HG03025 (cell line): ENCODE results near the gene ASPSCR1.

Experiments
- ATAC-seq: cut with Tn5 transposase; IDR thresholded peaks from one replicate; pipeline ENCODE4 v1.9.1; 2021; ENCODE audit warnings: mild to moderate bottlenecking, moderate library complexity; ENCODE audit not compliant: unreplicated experiment, low FRiP score

ASPSCR1 gene

DNA sequence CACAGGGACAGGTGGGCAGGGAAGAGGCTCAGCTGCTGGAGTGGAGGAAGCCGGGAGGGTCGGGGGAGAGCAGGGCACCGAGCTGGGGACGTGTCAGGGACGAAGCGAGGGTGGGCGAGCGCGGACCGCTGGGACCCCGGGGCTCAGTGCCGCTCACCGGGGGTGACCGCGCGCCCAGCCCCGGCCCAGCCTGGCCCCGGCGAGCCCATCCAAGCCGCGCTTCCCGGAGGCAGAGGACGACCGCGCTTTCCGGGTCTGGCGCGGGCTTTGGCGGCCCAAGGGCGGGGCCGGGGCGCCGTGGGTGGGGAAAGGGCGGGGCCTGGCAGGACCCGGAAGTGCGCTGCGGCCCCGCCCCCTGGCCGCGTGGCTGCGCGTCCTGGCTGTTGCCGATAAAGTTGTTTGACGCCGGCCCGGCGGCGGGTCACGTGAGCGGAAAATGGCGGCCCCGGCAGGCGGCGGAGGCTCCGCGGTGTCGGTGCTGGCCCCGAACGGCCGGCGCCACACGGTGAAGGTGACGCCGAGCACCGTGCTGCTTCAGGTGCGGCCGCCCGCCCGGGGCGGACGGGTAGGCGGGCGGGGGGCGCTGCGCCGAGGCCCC lies at the start of gene ASPSCR1:
ASPSCR1 (plus strand) TSS at position 419 of the 598 bp plus-strand sequence; CDS start at position 437, 18 bp downstream.
- peak; percentile 64 for ATAC-seq

GRCh38 chr17:81927653-81928543 lies 49.5 kb upstream of the ASPSCR1 start, which contains the start of gene MAFG:
MAFG (minus strand) TSS chr17:81927735; CDS start chr17:81923185, 4,550 bp downstream.
- peak; percentile 46 for ATAC-seq

DNA sequence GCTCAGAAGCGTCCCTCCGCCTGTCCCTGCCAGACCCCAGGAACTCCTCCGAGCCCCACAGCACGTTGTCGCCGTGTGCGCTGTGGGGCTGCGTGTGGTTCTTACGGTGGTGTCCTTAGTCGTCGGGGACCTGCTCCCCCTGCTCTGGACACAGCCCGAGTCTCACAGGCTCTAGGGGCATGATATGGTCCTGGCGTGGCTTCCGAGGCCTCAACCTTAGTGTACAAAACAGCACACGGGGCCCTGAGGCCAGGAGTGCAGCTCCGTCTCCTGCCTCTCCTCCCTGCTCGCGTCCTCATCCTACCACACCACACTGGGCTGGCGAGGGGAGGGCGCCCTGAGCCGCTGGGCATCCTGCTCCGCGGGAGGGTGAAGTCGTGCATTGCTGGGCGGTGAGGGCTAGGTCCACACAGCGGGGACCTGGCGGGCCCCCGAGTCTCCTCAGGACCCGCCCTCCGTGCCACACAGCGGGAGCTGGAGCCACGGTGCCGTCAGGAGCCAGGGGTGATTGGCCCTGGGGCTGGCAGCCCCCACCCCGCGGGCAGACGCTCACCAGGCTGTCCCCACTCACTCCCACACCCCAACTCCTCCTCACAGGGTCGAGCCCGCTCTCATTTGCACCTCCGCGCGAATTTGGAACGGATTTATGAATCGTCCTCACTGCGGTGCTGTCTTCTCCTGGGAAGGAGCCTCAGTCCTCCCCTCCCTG lies 48.7 kb upstream of the ASPSCR1 start:
- ATAC-seq: no peak

GRCh38 chr17:81929253-81930141 lies 47.9 kb upstream of the ASPSCR1 start:
- no peak for ATAC-seq

DNA sequence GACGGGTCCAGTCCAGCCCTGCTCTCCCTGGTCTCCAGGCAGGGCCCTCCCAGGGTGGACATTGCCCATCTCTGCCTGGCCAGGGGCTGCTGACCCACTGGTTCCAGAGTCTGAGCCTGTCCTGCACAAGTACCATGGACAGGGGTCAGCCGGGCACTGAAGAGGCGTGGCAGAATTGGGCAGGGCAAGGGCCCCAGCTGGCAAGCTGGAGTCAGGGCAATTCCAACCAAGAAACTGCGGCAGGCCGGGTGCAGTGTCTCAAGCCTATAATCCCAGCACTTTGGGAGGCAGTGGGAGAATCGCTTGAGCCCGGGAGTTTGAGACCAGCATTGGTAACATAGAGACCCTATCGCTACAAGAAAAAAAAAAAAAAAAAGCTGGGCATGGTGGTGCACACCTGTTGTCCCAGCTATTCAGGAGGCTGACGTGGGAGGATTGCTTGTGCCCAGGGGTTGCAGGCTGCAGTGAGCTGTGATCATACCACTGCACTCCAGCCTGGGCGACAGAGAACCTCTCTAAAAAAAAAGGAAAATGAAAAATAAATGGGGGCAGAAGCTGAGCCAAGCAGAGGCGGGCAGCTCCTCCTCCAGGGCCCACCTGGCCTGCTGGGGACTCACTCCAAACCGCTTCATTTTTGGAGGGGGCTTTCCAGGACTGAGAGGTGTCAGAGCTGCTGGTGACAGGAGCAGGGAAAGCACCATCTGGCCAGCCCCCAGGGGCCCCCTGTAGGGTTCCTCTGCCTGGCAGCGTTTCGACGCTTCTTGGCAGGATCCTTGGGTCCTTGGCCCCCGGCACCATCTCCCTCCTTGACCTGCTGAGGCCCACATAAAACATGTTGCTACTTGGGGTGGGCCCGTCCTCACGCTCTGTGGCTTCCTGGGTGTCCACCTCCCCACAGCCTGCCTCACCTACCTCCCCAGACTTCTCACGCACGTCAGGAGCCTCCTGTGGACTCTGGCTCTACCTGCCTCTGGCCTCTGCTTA lies 47.0 kb upstream of the ASPSCR1 start:
- ATAC-seq: no peak

DNA sequence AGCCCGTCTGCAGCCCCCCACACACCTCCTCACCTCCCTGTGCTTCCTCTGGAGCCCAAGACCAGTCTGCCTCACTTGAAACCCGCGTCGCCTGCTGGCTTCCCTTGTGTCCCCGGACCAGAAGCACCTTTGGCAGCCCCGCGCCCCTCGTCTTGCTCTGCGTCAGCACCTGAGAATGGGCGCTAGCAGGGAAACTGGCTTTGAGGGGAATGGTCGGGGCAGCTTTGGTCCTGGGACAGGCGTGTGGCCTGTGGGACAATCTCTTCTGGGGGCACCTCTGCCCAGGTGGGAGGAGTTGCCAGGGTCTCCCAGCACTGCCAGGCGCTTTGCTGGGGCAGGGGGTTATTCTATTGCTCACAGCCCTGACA lies 46.3 kb upstream of the ASPSCR1 start:
- ATAC-seq: no peak

DNA sequence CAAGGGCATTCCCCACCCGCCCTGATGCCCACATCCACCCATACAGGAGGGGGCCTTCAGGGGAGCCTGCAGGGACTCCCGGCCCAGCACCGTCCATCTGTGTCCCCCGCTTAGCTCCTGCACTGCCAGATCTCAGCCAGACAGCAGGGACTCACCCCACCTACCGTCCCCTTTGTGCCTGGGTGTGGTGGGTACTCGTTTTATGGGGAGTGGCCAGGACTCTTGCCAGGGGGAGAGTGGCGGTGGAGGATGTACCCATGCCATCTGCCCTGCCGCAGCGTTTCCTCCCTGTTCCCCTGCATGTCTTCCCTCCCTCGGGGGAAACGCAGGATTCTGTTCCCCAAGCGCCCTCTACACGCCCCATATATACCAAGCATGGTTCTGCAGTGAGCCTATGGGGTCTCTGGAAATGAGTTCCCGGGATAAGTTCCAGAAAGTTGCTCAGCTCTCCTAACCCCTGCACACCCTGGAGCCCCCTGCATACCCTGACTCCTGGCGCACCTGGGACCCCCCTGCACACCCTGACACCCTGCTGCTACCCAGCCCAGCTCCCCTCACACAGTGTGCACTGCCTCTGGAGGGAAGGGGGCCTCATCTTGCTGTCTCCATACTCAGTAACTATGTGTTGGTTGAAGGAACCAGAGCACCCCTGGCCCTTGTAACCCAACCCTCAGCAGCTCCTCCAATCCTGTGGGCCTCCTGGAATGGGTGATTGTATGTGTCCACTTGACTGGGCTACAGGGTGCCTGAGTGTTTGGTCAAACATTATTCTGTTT lies 45.7 kb upstream of the ASPSCR1 start:
- ATAC-seq: no peak

- ATAC-seq: no peak
Measured at GRCh38 chr17:81932333-81932983, 45.0 kb upstream of the ASPSCR1 start.

- no peak for ATAC-seq
Measured at GRCh38 chr17:81933178-81933699, 44.2 kb upstream of the ASPSCR1 start.

DNA sequence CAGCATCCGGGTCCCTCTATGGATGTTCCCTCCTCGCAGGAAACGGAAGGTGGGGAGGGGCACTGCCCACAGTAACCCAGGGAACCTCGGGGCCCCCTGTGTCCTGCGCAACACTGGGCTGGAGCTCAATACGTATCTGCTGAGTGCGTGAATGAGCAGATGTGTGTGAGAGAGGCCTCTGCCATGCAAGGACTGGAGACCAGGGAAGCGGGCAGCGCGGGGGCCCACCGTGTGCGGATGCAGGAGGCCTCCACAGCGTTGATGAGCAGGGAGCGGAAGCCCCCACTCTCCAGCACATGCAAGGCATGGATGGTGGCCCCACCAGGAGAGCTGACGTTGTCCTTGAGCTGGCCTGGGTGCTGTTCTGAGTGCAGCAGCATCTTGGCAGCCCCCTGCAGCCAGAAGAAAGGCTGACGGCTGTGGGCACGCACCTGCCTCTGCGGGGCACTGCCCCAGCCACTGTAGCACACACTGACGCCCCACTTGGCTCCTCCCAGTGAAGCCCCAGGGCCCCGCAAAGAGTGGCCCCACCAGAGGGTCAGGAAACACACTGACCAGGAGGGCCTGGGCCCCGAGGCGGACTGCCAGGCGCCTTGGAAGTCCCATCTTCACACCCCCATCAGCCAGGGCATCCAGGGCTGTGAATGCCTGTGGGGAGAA lies 43.2 kb upstream of the ASPSCR1 start:
- ATAC-seq: no peak

DNA sequence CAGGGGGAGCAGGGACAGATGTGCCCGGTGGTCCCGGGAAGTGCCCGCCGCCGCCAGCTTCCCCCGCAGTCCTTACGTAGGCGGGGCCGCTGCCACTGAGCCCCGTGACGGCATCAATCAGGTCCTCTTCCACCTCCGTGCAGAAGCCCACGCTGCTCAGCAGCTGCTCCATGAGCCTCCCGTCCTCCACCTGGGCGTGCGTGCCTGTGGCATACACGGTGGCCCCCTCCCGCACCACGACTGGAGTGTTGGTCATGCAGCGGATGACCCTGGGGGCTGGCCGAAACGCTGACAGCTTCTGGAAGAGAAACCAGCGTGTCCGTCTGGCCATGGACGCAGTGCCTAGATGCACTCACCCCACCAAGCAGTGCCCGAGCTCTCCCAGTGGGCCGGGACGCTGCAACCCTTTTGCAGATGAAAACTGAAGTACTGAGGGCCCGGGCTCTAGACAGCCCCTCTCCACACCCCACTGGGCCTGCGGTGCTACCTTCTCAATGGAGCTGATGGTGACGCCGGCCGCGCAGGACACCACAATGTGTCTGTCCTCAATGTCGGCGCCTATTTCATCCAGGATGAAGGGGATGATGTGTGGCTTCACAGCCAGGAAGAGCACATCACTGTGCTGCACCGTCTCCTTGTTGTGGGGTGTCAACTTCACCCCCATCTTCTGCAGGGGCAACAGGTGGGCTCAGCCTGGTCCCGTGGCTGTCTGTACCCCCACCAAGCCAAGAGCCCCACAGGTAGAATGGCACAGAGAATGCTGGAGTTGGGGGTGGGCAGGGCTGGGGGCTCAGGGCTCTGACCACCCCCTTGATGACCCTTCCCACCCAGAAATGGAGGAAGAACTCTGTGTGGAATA lies 42.4 kb upstream of the ASPSCR1 start:
- ATAC-seq: no peak

DNA sequence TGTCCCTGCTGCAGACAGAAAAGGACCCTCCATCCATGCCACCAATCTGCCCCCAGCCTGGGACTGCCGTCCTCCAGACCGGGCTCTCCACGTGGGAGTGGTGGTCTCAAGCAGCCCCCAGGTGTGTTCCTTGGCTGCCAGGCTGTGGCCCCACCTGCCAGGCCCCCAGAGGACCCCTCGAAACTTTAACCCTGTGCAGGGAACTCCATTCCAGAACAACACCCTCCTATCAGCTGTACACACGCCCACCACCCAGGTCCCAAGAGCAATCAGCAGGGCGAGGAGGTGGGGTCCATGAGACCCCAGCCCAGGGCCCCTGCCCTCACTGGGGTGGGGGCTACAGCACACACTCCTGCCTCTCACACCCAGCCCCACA lies 41.7 kb upstream of the ASPSCR1 start:
- ATAC-seq: no peak

GRCh38 chr17:81939218-81939617 lies 38.2 kb upstream of the ASPSCR1 start:
- no peak for ATAC-seq

DNA sequence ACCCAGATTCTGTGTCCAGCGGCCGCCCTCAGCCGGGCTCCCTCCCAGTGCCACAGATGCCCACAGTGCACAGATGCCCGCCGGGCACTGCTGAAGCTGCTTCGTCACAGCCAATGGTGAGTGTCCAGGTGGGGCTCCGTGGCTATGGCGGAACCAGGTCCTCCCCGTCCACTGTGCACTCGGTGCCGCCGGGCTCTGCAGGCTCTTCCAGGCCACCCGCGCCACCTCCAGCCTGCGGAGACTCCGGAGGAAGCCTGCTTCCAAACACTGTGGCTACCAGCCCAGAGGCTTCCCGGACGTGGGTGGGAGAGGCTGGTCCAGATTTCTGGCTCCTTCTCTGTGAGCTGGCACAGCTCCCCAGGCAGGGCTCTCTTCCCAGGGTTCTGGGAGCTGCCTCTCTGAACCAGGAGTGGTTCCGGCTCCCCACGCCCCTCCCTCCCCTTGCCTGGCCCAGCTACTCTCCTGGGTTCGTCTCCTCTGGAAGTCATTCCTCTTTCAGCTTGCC lies 37.5 kb upstream of the ASPSCR1 start:
- no peak for ATAC-seq

DNA sequence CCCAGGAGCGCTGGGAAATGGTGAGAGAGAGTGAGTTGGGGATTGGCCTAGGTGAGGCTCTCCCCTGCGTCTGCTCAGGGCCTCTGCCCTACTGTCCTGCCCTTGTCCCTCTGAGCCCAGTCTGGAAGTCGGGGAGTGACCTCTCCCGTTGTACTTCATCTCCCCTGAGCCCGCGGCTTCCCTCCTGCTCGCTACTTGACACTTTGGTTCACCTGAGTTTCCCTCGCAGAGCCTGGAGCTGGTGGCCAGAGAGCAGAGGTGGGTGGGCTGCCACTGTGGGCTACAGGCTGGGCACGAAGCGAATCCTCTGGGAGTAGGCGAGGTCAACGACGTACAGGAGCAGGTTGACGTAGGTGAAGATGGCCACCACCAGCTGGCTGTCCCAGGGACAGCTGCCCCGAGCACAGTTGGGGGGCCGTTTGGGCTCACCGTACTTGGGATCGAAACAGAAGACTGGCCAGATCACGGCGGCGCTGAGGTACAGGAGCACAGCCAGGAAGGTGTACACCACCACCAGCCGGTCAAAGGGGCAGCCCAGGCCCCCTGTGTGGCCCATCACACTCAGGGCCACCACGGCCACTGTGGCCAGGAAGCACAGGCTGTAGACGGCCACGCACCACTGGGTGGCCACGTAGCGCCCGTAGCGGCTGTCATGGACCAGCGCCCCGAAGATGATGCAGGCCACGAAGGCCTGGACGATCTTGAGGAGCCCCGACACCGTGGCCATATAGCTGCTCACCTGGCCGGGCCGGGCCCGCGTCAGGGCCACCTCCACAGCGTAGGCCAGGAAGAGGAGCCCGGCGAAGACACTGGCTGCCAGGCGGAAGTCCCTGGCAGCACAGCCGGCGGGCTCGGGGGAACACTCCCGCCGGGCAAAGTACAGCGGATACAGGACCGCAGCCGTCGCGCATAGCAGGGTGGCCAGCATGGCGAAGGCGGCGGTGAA lies 36.6 kb upstream of the ASPSCR1 start:
- ATAC-seq: no peak
